Measurements from ENCODE around the gene GPR52.

Gene GPR52

GRCh38 chr1:174466607-174467006, 18.8 kb downstream of the GPR52 start:
- no peak for DNase-seq (ENCODE audit: low spot score)
- Histone ChIP-seq H3K4me1 (ENCODE audit: insufficient read depth, poor library complexity, severe bottlenecking) (no peaks in the 10 kb centered on the region), H3K27me3 (ENCODE audit: insufficient read depth, poor library complexity, severe bottlenecking) (no peaks in the 10 kb centered on the region), H3K9me3 (ENCODE audit: severe bottlenecking) (no peaks in the 10 kb centered on the region), H3K4me3 (ENCODE audit: severe bottlenecking) (no peak overlapping the region), H3K27ac (ENCODE audit: poor library complexity, severe bottlenecking) (no peak overlapping the region), H3K36me3 (ENCODE audit: low read depth) (no peaks in the 10 kb centered on the region)
- TF ChIP-seq CTCF (IDR thresholded peaks at IDR 0.05; ENCODE audit: poor library complexity, severe bottlenecking) = no peak
- no peak for ATAC-seq (ENCODE audit: low read depth)

GRCh38 chr1:174469052-174469451, 21.3 kb downstream of the GPR52 start:
- no peaks in the 10 kb centered on the region for H3K27me3 ChIP-seq (ENCODE audit: insufficient read depth, poor library complexity, severe bottlenecking)
- H3K4me3 ChIP-seq (ENCODE audit: severe bottlenecking) = no peak overlapping the region
- no peaks in the 10 kb centered on the region for H3K9me3 ChIP-seq (ENCODE audit: severe bottlenecking)
- no peaks in the 10 kb centered on the region for H3K36me3 ChIP-seq (ENCODE audit: low read depth)
- ATAC-seq (ENCODE audit: low read depth) (no peak), DNase-seq (ENCODE audit: low spot score) (no peak)
- no peaks in the 10 kb centered on the region for H3K4me1 ChIP-seq (ENCODE audit: insufficient read depth, poor library complexity, severe bottlenecking)
- H3K27ac ChIP-seq (ENCODE audit: poor library complexity, severe bottlenecking) = no peak overlapping the region
- TF ChIP-seq CTCF (IDR thresholded peaks at IDR 0.05; ENCODE audit: poor library complexity, severe bottlenecking) = no peak

- no peak for TF ChIP-seq CTCF (IDR thresholded peaks at IDR 0.05; ENCODE audit: poor library complexity, severe bottlenecking)
- no peak for DNase-seq (ENCODE audit: low spot score)
Measured at GRCh38 chr1:174469687-174470086, 21.9 kb downstream of the GPR52 start.

GRCh38 chr1:174479281-174479680, 31.5 kb downstream of the GPR52 start:
- no peak overlapping the region for H3K4me3 ChIP-seq (ENCODE audit: severe bottlenecking)
- no peak for TF ChIP-seq CTCF (IDR thresholded peaks at IDR 0.05; ENCODE audit: poor library complexity, severe bottlenecking)
- no peaks in the 10 kb centered on the region for H3K27me3 ChIP-seq (ENCODE audit: insufficient read depth, poor library complexity, severe bottlenecking)
- no peaks in the 10 kb centered on the region for H3K9me3 ChIP-seq (ENCODE audit: severe bottlenecking)
- H3K4me1 ChIP-seq (ENCODE audit: insufficient read depth, poor library complexity, severe bottlenecking) = no peaks in the 10 kb centered on the region
- H3K36me3 ChIP-seq (ENCODE audit: low read depth) = no peaks in the 10 kb centered on the region
- ATAC-seq (ENCODE audit: low read depth) = no peak
- DNase-seq (ENCODE audit: low spot score) = no peak
- no peak overlapping the region for H3K27ac ChIP-seq (ENCODE audit: poor library complexity, severe bottlenecking)

More at GRCh38 chr1:174469687-174470086, 21.9 kb downstream of the GPR52 start:
- no peak for ATAC-seq (ENCODE audit: low read depth)
- H3K9me3 ChIP-seq (ENCODE audit: severe bottlenecking) = no peaks in the 10 kb centered on the region
- H3K4me1 ChIP-seq (ENCODE audit: insufficient read depth, poor library complexity, severe bottlenecking) = no peaks in the 10 kb centered on the region
- no peaks in the 10 kb centered on the region for H3K36me3 ChIP-seq (ENCODE audit: low read depth)
- no peaks in the 10 kb centered on the region for H3K27me3 ChIP-seq (ENCODE audit: insufficient read depth, poor library complexity, severe bottlenecking)
- no peak overlapping the region for H3K27ac ChIP-seq (ENCODE audit: poor library complexity, severe bottlenecking)
- H3K4me3 ChIP-seq (ENCODE audit: severe bottlenecking) = no peak overlapping the region

- H3K36me3 ChIP-seq (ENCODE audit: low read depth) = no peaks in the 10 kb centered on the region
- no peak for DNase-seq (ENCODE audit: low spot score)
Measured at GRCh38 chr1:174480324-174480723, 32.6 kb downstream of the GPR52 start.

More at GRCh38 chr1:174480324-174480723, 32.6 kb downstream of the GPR52 start:
- H3K27ac ChIP-seq (ENCODE audit: poor library complexity, severe bottlenecking) = no peak overlapping the region
- H3K4me1 ChIP-seq (ENCODE audit: insufficient read depth, poor library complexity, severe bottlenecking) = no peaks in the 10 kb centered on the region
- no peak for TF ChIP-seq CTCF (IDR thresholded peaks at IDR 0.05; ENCODE audit: poor library complexity, severe bottlenecking)
- no peak overlapping the region for H3K4me3 ChIP-seq (ENCODE audit: severe bottlenecking)
- no peaks in the 10 kb centered on the region for H3K9me3 ChIP-seq (ENCODE audit: severe bottlenecking)
- no peak for ATAC-seq (ENCODE audit: low read depth)
- H3K27me3 ChIP-seq (ENCODE audit: insufficient read depth, poor library complexity, severe bottlenecking) = no peaks in the 10 kb centered on the region

Measured in RWPE2 (cell line).